ENCODE results near the gene IGSF9. TPM values are rescaled to one million over a fixed set of nuclear protein-coding genes. Genes with fewer than 3 reads are reported as not detected.

The IGSF9 gene
- total and polyA plus RNA-seq, 10 of the 15 experiments (the other 5 are each of a cell fraction or from before 2014, with no cell fraction given) = 0.04 to 0.07 TPM; not detected in 8

DNA sequence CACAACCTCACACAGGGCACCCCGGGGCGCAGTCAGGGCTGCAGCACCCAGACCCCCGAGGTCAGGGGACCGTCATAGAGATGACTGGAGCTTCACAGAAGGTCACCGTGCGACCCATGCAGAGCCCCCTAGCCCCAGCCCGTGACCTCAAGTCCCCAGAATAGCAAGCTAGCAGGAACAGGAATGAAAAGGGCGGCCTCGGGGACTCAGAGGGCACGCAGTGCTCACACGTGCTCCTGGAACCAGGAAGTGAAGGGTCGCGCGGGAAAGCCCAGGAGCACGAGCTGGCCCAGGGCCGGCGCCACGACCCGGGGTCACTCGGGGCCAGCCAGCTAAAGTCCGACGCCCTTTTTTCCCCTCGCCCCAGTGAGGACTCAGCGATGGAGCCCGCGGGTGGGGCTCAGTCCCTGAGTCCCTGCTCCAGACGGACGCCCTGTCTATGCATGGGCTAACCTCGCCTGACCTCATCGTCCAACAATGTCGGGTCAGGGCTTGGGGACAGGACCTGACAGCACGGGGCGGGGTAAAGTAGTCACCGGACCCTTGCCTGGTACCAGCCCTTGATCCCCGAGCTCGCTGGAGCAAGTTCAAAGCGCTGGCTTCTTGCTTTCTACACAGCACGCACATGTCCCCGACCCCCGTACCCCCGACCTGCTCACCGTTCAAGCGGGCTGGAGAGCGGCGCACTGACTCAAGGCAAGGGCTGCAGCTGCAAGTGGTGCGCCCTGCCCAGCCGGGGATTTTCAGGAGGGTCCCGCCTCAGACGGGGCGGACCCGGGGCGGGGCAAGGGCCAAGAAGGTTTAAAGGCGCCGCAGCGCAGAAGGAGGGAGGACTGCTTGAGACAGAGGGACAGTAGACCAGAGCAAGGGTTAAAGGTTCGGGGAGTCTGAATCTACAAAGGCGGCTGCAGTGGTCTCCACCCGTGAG, 20.4 kb downstream of the IGSF9 start, which contains the start of gene TAGLN2 (continued):
- TF ChIP-seq TCF3 (IDR thresholded peaks at IDR 0.05; ENCODE audit: borderline replicate concordance, insufficient read depth, low read depth, low read length) (peak; percentile 91), PAX8 (IDR thresholded peaks at IDR 0.05) (no peak), CHD2 (IDR thresholded peaks at IDR 0.05; ENCODE audit: borderline replicate concordance, low read depth, low read length) (0 out of 2 replicates have a peak, but pooled peaks have one; percentile 34), CREM (IDR thresholded peaks at IDR 0.05; ENCODE audit: low read depth) (0 out of 2 replicates have a peak, but pooled peaks have one; percentile 4), SMAD5 (IDR thresholded peaks at IDR 0.05; ENCODE audit: low read depth) (peak; percentile 97), NR2C1 (IDR thresholded peaks at IDR 0.05) (0 out of 2 replicates have a peak, but pooled peaks have one; percentile 4), IRF4 (IDR thresholded peaks at IDR 0.05; ENCODE audit: low read depth, low read length) (0 out of 2 replicates have a peak, but pooled peaks have one; percentile 33), ZSCAN29 (IDR thresholded peaks at IDR 0.05) (no peak), NFIC (IDR thresholded peaks at IDR 0.05; ENCODE audit: low read depth, low read length) (no peak), ZNF384 (IDR thresholded peaks at IDR 0.05; ENCODE audit: borderline replicate concordance, low read depth, low read length) (0 out of 2 replicates have a peak, but pooled peaks have one; percentile 11), NR2F1 (conservative IDR thresholded peaks at IDR 0.05) (peak; percentile 80), SMAD1 (IDR thresholded peaks at IDR 0.05; ENCODE audit: low read depth, partially characterized antibody) (peak; percentile 69), YY1 (IDR thresholded peaks at IDR 0.05; ENCODE audit: low read depth, low read length) (peak; percentile 11; the same call in 1 of the 2 replicates), MYB (IDR thresholded peaks at IDR 0.05; ENCODE audit: borderline replicate concordance, low read depth, low read length) (no peak), RELA (IDR thresholded peaks at IDR 0.05; ENCODE audit: borderline replicate concordance, partially characterized antibody) (no peak), CBFB (IDR thresholded peaks at IDR 0.05; ENCODE audit: low read depth) (peak; percentile 81), GATAD2B (conservative IDR thresholded peaks at IDR 0.05; ENCODE audit: low read depth) (peak; percentile 28; the same call in 1 of the 2 replicates), RCOR1 (conservative IDR thresholded peaks at IDR 0.05; ENCODE audit: low read depth, low read length) (no peak), POLR2A (IDR thresholded peaks at IDR 0.05; ENCODE audit: low read depth, low read length) (peak; percentile 99), FOXK2 (IDR thresholded peaks at IDR 0.05) (peak; percentile 12; the same call in 1 of the 2 replicates), RB1 (IDR thresholded peaks at IDR 0.05; ENCODE audit: borderline replicate concordance) (peak; percentile 58; the same call in 1 of the 2 replicates), SMARCA5 (IDR thresholded peaks at IDR 0.05) (peak; percentile 68; the same call in 1 of the 2 replicates), IKZF1 (conservative IDR thresholded peaks at IDR 0.05) (no peak; the same call in none of the 2 replicates), MEF2A (IDR thresholded peaks at IDR 0.05; ENCODE audit: insufficient read depth, low read depth, low read length) (no peak), POU2F2 (IDR thresholded peaks at IDR 0.05; ENCODE audit: borderline replicate concordance, low read depth, low read length) (peak; percentile 91; the same call in 2 of the 3 replicates)
- TF ChIP-seq, protein P1, sequence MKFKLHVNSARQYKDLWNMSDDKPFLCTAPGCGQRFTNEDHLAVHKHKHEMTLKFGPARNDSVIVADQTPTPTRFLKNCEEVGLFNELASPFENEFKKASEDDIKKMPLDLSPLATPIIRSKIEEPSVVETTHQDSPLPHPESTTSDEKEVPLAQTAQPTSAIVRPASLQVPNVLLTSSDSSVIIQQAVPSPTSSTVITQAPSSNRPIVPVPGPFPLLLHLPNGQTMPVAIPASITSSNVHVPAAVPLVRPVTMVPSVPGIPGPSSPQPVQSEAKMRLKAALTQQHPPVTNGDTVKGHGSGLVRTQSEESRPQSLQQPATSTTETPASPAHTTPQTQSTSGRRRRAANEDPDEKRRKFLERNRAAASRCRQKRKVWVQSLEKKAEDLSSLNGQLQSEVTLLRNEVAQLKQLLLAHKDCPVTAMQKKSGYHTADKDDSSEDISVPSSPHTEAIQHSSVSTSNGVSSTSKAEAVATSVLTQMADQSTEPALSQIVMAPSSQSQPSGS (IDR thresholded peaks at IDR 0.05; ENCODE audit: low read length) = no peak
- TF ChIP-seq, protein P2, sequence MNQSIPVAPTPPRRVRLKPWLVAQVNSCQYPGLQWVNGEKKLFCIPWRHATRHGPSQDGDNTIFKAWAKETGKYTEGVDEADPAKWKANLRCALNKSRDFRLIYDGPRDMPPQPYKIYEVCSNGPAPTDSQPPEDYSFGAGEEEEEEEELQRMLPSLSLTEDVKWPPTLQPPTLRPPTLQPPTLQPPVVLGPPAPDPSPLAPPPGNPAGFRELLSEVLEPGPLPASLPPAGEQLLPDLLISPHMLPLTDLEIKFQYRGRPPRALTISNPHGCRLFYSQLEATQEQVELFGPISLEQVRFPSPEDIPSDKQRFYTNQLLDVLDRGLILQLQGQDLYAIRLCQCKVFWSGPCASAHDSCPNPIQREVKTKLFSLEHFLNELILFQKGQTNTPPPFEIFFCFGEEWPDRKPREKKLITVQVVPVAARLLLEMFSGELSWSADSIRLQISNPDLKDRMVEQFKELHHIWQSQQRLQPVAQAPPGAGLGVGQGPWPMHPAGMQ (IDR thresholded peaks at IDR 0.05; ENCODE audit: borderline replicate concordance) = no peak
